NT2/D1 (cell line): ENCODE measurements around the gene MILR1.

Experiments used
- SUZ12 ChIP-seq: IDR thresholded peaks from 2 replicates; pipeline ENCODE4 v1.6.1; 2011; ENCODE audit not compliant: insufficient read length, insufficient read depth; ENCODE audit errors: extremely low read depth
- YY1 ChIP-seq: IDR thresholded peaks from 2 replicates; pipeline ENCODE4 v1.6.1; 2011; ENCODE audit not compliant: insufficient read length, insufficient read depth

DNA sequence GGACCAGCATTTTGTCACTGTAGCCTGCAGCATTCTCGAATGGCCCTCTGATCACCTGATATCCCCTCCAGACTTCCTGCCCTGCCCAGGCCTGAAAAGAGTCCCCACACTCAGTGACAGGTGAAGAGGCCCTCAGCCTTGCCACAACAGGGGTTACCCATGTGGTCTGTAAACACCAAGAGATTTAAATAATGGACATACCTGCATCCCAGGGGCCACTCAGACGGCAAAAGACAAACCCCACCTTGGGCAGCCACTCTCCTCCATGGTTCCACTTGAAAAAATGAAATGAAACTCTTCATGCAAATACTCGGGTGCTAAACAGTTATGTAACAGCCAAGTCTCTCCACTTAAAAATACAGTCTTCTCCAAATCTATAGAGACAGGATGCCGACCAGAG, 35.4 kb upstream of the MILR1 start:
- TF ChIP-seq YY1 (no peak), SUZ12 (no peak)
